Mucosa of stomach (tissue), 1 donor: ENCODE results near the gene DEFB118.

ENCODE experiments used
- H3K27me3 ChIP-seq: one replicate; pipeline ENCODE4 v1.7.0; 2013; ENCODE audit warnings: mild to moderate bottlenecking, low read length; ENCODE audit not compliant: control insufficient read depth, insufficient read depth
- H3K36me3 ChIP-seq: one replicate; pipeline ENCODE4 v1.7.0; 2013; ENCODE audit warnings: low read length; ENCODE audit not compliant: control insufficient read depth, insufficient read depth
- H3K4me1 ChIP-seq: one replicate; pipeline ENCODE4 v1.7.0; 2013; ENCODE audit warnings: mild to moderate bottlenecking, low read length; ENCODE audit not compliant: control insufficient read depth, insufficient read depth
- H3K4me3 ChIP-seq: one replicate; pipeline ENCODE4 v1.7.0; 2013; ENCODE audit warnings: low read length
- H3K9ac ChIP-seq: one replicate; pipeline ENCODE4 v1.7.0; 2013; ENCODE audit warnings: mild to moderate bottlenecking, low read length, moderate library complexity
- H3K9me3 ChIP-seq: one replicate; pipeline ENCODE4 v1.7.0; 2013; ENCODE audit warnings: mild to moderate bottlenecking, low read length, moderate library complexity; ENCODE audit not compliant: control insufficient read depth
- donor health status: Pancreatic carcinoma.

Gene DEFB118

DNA sequence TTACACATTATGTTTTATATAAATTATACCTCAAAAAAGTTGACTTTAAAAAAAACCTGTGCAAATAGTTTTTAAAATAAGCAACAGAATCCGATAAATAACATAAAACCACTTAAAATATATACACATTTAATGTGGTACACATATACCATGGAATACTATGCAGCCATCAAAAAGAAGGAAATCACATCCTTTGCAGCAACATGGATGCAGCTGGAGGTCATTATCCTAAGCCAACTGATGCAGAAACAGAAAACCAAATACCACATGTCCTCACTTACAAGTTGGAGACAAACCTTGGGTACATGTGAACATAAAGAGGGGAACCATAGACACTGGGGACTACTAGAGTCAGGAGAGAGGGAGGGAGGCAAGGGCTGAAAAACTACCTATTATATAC is 41.6 kb downstream of the DEFB118 start:
- Histone ChIP-seq H3K27me3 (no peaks in the 10 kb centered on the region), H3K4me3 (no peak overlapping the region), H3K4me1 (no peaks in the 10 kb centered on the region), H3K36me3 (no peaks in the 10 kb centered on the region), H3K9me3 (no peaks in the 10 kb centered on the region), H3K9ac (no peak overlapping the region)

DNA sequence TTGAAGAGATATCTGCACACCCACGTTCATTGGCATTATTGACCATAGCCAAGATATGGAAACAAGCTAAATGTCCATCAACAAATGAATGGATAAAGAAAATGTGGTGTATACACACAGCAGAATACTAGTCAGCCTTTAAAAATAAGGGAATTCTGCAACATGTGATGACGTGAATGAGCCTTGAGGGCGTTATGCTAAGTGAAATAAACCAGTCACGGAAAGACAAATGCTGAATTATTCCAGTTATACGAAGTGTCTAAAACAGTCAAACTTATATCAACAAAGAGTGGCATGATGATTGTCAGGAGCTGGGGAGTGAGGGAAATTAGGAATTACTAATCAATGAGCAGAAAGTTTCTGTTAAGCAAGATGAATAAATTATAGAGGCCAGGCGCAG is 46.0 kb downstream of the DEFB118 start:
- H3K4me3 ChIP-seq: no peak overlapping the region
- H3K9ac ChIP-seq: no peak overlapping the region
- H3K9me3 ChIP-seq: no peaks in the 10 kb centered on the region
- H3K4me1 ChIP-seq: no peaks in the 10 kb centered on the region
- H3K36me3 ChIP-seq: no peaks in the 10 kb centered on the region
- H3K27me3 ChIP-seq: no peaks in the 10 kb centered on the region

DNA sequence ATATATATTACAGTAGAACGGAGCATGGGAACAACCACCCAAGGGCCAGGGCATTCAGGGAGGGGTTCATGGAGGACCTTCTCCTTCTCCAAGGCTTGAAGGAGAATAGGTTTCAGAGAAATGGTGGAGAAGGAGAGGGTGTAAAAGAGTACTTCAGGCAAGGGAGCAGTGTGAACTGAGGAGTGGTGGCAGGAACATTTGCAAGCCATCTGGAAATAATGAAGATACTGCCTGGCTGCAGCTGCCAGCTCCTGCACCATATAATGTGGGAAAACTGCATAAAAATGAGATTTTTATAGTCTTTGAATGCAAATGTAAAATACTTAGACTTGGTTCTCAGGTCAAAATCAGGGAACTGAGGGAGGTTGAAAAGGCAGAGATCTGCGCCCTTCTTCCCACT is 47.3 kb downstream of the DEFB118 start:
- Histone ChIP-seq H3K36me3 (no peaks in the 10 kb centered on the region), H3K4me3 (no peak overlapping the region), H3K9ac (no peak overlapping the region), H3K9me3 (no peaks in the 10 kb centered on the region), H3K4me1 (no peaks in the 10 kb centered on the region), H3K27me3 (no peaks in the 10 kb centered on the region)

DNA sequence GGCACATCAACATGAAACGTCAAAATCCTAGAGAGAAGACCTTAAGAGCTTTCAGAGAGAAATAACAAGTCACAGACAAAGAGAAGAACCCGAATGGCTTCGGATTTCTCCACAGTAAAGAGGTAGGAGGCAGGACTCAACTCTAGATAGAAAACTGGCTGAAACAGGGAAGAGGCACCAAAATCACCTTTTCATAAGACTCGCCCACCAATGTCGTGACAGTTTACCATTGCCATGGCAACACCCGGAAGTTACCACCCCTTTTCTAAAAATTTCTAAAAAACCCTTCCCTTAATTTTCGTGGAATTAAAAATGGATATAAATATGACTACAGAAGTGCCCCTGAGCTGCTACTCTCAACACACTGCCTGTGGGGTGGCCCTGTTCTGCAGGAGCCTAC is 49.9 kb downstream of the DEFB118 start:
- H3K4me1 ChIP-seq: no peaks in the 10 kb centered on the region
- no peaks in the 10 kb centered on the region for H3K9me3 ChIP-seq
- no peak overlapping the region for H3K4me3 ChIP-seq
- H3K9ac ChIP-seq: no peak overlapping the region
- no peaks in the 10 kb centered on the region for H3K27me3 ChIP-seq
- H3K36me3 ChIP-seq: no peaks in the 10 kb centered on the region
